GM18909 (cell line): ENCODE results near the gene CABP4.
"Not testable (repeated sequence)": the region's sequence is repeated elsewhere in the genome, so short reads cannot be mapped to it uniquely, and the experiment has no call there.

ENCODE experiments used
- ATAC-seq: cut with Tn5 transposase; IDR thresholded peaks from one replicate; pipeline ENCODE4 v1.9.1; 2021; ENCODE audit warnings: mild to moderate bottlenecking; ENCODE audit not compliant: unreplicated experiment, poor library complexity

CABP4 gene

GRCh38 chr11:67470337-67471002 lies 15.3 kb downstream of the CABP4 start:
- no peak for ATAC-seq

GRCh38 chr11:67472882-67473281 lies 17.7 kb downstream of the CABP4 start:
- ATAC-seq, result no peak

GRCh38 chr11:67476692-67477091 lies 21.5 kb downstream of the CABP4 start:
- not testable (repeated sequence) for ATAC-seq

- not testable (repeated sequence) for ATAC-seq
Measured at GRCh38 chr11:67477344-67478050, 22.3 kb downstream of the CABP4 start.

DNA sequence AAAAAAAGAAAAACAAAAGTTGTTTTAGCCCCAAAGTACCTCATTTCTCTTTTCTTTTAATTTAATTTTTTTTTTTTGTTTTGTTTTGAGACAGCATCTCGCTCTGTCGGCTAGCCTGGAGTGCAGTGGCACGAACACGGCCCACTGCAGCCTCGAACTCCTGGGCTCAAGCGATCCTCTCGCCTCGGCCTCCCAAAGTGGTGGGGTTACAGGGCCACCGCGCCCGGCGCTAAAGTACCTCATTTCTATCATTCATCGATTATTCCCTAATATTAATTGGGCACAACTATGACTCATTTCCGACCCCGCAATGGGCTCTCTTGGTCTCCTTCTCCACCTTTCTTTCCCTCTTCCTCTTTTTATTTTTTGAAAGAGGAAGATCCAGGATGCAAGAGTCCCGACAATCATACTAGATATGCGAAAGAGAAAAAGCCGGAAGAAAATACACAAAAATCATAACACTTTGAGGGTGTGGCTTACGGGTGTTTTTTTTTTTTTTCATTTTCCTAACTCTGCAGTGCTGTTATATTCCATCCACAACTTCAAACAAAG lies 27.2 kb downstream of the CABP4 start:
- no peak for ATAC-seq

GRCh38 chr11:67482827-67483798 lies 28.0 kb downstream of the CABP4 start, which contains the start of gene AIP:
Gene AIP (plus strand): TSS chr11:67483026. CDS start chr11:67483159, 133 bp downstream.
- peak; percentile 73 for ATAC-seq

DNA sequence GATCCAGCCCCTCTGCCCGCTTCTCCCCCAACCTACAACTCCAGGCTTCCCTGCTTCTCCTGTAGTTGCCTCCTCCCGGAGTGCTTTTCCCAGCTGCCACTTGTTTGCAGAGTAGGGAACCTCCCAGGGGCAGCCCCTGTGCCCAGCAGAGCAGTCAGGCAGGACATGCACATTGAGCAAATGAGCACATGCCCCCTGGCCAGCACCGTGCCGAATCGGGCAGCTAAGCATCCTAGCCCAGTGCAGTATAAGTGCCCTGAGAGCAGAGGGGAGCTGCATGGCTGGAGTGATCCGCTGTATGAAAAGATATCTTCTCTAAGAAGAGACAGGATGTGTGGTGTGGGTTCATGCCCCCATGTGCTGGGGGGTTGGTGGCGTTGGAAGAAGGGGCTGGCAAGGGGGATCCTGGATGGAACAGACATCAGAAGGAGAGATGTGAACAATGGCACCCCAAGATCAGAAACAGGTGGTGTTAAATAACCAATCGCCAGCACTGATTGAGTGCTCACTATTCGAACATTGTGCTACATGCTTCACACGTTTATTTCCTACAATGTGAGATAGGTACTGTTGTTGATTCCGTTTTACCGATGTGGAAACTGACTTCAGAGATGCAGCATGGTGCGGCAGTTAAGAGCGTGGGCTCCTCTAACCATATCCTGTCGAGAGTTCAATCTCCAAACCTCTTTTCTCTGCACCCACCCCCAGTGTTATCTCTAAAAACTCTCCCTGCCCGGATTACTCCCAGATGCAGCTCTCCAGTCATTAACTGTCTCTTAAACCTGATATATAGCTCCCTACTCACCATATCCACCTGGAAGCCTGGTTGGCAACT lies 28.9 kb downstream of the CABP4 start:
- no peak for ATAC-seq

- ATAC-seq, result no peak
Measured at GRCh38 chr11:67484847-67485311, 29.7 kb downstream of the CABP4 start.

DNA sequence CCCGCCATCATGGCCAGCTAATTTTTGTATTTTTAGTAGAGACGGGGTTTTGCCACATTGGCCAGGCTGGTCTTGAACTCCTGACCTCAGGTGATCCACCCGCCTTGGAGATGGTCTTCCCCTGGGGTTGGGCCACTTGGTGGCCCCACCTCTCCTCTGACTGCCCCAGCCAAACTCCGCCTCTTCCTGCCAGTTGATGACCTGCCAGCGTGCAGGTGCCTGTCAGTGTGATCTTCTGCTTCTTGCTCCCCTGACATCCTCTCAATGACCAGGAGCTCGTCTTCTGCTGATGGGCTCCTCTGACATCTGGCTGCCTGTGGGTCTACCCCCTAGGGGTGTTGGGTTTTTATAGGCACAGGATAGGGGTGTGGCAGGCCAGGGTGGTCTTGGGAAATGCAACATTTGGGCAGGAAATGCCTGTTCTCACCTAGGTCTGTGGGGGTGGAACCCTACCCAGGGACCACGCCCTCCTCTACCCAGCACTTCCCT lies 30.8 kb downstream of the CABP4 start:
- ATAC-seq, result not testable (repeated sequence)

- ATAC-seq, result peak; percentile 35
Measured at GRCh38 chr11:67486481-67487195, 31.5 kb downstream of the CABP4 start.

GRCh38 chr11:67489203-67489884 lies 34.2 kb downstream of the CABP4 start:
- ATAC-seq, result no peak

DNA sequence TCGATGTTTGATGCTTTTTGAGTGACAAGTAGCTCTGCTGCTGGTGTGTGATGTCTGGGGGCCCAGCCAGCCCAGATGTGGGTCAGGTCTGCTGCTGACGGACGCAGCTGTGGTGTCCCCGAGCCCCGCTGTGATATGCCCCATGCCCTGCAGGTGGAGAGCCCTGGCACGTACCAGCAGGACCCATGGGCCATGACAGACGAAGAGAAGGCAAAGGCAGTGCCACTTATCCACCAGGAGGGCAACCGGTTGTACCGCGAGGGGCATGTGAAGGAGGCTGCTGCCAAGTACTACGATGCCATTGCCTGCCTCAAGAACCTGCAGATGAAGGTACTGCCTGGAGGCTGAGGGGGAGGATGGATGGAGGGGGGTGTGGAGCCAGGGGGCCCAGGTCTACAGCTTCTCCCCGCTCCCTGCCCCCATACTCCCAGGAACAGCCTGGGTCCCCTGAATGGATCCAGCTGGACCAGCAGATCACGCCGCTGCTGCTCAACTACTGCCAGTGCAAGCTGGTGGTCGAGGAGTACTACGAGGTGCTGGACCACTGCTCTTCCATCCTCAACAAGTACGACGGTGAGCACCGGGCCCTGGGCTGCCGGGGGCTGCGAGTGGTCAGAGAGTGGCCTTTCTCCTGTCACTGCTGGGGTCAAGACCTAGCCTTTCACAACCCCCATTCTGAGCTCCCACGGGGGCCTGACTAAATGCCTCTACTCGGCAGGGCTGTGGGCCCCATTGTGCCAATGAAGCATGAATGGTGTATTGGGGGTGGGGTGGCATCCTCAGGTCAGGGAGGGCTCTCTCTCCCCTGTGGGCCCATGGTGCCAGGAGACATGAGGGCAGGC lies 35.0 kb downstream of the CABP4 start:
- no peak for ATAC-seq

DNA sequence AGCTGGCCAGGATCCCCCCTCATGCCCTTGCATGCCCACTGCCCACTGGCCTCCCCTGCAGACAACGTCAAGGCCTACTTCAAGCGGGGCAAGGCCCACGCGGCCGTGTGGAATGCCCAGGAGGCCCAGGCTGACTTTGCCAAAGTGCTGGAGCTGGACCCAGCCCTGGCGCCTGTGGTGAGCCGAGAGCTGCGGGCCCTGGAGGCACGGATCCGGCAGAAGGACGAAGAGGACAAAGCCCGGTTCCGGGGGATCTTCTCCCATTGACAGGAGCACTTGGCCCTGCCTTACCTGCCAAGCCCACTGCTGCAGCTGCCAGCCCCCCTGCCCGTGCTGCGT lies 35.5 kb downstream of the CABP4 start:
- ATAC-seq, result no peak

DNA sequence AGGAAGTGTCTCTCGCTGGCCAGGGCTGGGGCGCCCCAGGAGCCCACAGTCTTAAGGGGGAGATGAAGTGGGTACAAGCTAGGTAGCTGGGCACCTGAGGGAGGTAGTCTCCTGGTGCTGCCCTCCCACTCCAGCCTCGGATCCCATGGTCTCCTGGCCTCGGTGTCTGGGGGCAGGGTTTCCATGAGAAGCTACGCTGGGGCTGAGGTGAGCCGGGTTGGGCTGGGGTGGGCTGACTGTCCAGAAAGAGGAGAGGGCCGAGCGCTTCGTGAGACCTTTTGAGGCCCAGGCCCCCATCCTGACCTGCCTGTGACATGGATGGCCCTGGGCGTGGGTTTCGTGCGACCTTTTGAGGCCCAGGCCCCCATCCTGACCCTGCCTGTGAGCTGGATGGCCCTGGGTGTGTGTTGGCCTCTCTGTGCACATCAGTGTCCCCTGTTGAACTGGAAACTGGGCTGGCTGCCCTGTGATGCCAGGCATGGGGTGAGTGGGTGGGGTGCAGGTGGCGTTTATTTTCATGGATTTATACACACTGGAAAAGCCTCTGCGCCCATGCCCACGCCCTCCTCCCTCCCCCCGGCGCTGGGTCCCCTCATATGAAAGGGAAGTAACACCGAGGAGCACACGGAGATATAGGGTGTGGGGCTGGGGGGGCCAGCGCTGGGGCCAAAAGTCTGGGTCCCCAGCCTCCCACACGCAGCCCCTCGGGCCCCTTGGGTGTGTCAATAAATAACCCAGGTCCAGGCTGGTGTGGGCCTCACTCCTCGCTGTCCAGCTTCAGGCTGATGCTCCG lies 36.3 kb downstream of the CABP4 start:
- ATAC-seq, result no peak

DNA sequence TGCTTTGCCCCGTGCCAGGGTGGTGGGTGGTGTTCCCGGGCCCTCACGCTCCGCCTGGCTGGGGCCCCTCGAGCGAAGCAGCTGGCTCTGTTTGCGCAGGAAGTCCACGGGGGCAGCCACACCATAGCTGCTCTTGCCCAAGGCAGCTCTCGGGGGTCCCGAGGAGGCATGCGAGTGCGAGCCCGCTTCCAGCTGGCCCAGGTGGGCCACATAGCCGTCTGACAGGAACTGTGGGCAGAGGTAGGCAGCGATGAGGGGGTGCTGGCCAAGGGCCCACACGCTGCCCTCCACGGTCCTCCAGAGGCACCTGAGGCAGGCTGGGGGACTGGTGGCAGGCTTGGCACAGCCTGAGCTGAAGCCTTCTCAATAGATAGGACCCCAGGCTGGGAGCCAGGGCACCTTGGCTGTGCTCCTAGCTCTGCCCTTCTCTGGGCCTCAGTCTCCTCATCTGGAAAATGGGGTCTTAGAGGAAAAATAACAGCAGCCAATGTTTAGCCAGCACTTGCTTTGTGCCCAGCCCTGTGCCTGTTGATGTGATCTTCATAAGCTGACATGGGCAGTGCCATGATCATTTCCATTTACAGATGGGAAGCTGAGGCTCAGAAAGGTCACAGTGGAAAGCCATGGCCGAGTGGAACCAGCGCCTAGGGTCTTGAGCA lies 37.0 kb downstream of the CABP4 start:
- no peak for ATAC-seq
